GM08714 (cell line): Measurements from ENCODE around the gene CAD.
"Not testable (repeated sequence)": the region's sequence is repeated elsewhere in the genome, so short reads cannot be mapped to it uniquely, and the experiment has no call there.

Experiments used
- H3K4me3 ChIP-seq: fragments of 200-500 bp; sonication (Bioruptor generic); 2 replicates; pipeline ENCODE4 v1.5.1; 2014; ENCODE audit warnings: mild to moderate bottlenecking, low read length, inconsistent platforms
- ZNF274 ChIP-seq: IDR thresholded peaks from 2 replicates; pipeline ENCODE4 v1.6.1; 2012; ENCODE audit warnings: mild to moderate bottlenecking, low read depth, low read length

Gene CAD

GRCh38 chr2:27264253-27264752, 47.1 kb downstream of the CAD start:
- H3K4me3 ChIP-seq = peak overlapping the region; percentile 38; the same call in 1 of the 2 replicates
- TF ChIP-seq ZNF274 = no peak

DNA sequence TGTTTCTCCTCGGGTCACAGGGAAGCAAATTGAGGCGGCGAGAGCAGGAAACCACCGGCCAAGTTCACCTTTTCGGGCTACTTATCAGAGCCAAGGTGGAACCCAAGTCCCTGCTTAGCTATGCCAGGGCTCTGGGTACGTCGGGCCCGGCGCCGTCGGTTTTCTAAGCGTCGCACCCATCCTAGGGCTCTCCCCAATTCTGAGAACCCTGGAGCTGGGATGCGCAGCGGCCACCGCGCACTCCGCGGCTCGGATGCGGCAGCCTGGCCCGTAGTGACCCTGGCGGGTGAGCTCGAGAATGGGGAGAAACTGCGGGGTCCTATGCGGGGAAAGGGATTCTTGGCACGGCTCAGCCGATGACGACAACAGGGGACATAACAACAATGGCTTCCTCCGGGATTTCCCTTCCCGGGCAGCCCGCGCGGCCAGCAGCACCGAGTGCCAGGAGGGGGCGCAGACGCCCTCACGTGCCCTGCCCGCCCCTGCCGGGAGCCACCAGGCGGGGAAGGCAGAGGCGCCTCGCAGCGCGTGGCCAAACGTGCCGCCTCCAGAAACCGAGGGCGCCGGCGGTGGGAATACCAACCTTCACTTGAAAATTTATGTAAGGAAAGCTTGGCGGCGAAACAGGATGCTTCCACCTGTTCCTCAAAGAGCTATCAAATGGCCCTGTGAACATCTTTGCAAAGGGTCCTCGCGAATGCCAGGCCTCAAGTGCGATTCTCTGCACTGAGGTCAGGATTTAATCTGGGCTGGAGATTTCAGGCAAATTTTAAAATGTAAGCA, 47.8 kb downstream of the CAD start:
- TF ChIP-seq ZNF274 = no peak
- H3K4me3 ChIP-seq = peak overlapping the region; percentile 38; the same call in 1 of the 2 replicates

GRCh38 chr2:27265536-27265870, 48.3 kb downstream of the CAD start:
- TF ChIP-seq ZNF274 = no peak
- H3K4me3 ChIP-seq = no peak overlapping the region

- H3K4me3 ChIP-seq = not testable (repeated sequence)
These were observed 51.1 kb downstream of the CAD start for GRCh38 chr2:27268296-27268695.

- TF ChIP-seq ZNF274 = no peak
- H3K4me3 ChIP-seq = no peak overlapping the region
These were observed 53.0 kb downstream of the CAD start for GRCh38 chr2:27270131-27270530.

GRCh38 chr2:27270670-27271069, 53.5 kb downstream of the CAD start:
- H3K4me3 ChIP-seq = no peak overlapping the region
- TF ChIP-seq ZNF274 = no peak

- H3K4me3 ChIP-seq = no peak overlapping the region
- no peak for TF ChIP-seq ZNF274
These were observed 54.6 kb downstream of the CAD start for GRCh38 chr2:27271631-27272340.

- H3K4me3 ChIP-seq = not testable (repeated sequence)
These were observed 55.7 kb downstream of the CAD start for GRCh38 chr2:27272537-27273522.

GRCh38 chr2:27275211-27276150, 58.3 kb downstream of the CAD start, which contains the start of gene DNAJC5G:
Gene DNAJC5G (plus strand): TSS chr2:27275433. CDS start chr2:27276729, 1,296 bp downstream.
- TF ChIP-seq ZNF274 = no peak
- H3K4me3 ChIP-seq = no peak within 1 kb of the TSS

GRCh38 chr2:27278010-27278409, 60.8 kb downstream of the CAD start:
- TF ChIP-seq ZNF274 = no peak

DNA sequence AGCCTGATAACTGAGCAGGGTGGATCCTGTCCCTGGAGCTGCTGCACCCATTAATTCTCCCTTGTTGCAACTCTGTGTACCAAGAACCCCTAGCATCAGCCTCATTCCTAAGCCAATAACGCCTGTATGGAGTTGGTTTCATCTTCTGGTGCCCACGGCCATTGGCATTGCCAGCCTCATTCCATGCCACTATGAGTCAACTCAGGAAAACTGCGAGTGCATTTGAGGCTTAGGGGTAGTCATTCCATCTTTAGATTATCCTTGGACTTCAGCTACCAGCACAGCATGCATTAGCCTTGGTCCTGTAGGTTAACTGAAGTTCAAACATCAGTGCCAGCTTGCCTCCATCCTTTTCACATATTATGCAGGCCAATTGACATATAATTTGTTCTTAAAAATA, 63.7 kb downstream of the CAD start:
- TF ChIP-seq ZNF274 = no peak

More at GRCh38 chr2:27278010-27278409, 60.8 kb downstream of the CAD start:
- no peak overlapping the region for H3K4me3 ChIP-seq

DNA sequence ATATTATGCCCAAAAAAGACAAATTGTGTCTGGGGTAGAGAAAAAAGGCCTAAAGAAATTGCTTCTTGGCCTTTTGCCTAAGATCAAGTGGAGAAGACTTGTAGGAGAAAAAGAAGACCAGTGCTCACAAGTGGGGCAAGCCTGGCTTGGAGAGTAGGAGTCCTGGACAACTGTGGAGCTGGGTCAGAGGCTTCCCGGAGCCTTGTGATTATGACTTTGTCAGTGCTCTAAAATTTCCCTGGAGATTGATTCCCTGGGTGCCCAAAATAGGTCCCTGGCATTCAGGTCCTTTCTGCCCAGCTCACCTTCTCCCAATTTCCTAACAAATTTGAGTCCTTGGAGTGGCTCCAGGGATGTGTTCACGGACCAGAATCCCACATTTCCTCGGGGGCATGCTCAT, 64.3 kb downstream of the CAD start:
- TF ChIP-seq ZNF274 = no peak
- no peak overlapping the region for H3K4me3 ChIP-seq

More for the DNA sequence above, 63.7 kb downstream of the CAD start:
- H3K4me3 ChIP-seq = no peak overlapping the region
